IPS-NIHi7 (cell line): ENCODE measurements around the gene MAU2.
A peak's percentile ranks its signal among the peaks of the same experiment; 100 is the strongest.
"Not testable (repeated sequence)": the region's sequence is repeated elsewhere in the genome, so short reads cannot be mapped to it uniquely, and the experiment has no call there.

Experiments used
- DNase-seq: peaks from one replicate; pipeline ENCODE4 v3.0.0; 2012; ENCODE audit warnings: mixed read lengths; ENCODE audit errors: extremely low spot score

MAU2 gene

DNA sequence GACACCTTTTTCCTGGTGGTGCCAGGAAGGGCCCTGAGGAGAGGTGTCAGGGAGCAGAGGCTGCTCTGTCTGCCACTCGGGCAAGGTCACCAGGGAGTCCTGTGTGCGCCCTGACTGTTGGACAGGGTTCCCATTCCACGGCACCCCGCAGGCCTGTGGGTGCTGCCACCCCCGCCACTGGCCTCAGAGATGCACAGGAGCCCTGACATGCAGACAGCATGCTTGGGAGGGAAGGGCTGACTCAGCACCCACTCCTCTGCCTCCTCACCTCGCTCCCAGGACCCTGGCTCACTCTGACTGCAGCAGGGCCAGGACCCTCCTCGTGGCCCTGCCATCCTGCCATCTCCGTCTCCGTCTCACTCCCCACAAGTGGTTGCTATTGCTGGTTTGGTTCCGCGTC lies 25.3 kb downstream of the MAU2 start:
- no peak for DNase-seq

DNA sequence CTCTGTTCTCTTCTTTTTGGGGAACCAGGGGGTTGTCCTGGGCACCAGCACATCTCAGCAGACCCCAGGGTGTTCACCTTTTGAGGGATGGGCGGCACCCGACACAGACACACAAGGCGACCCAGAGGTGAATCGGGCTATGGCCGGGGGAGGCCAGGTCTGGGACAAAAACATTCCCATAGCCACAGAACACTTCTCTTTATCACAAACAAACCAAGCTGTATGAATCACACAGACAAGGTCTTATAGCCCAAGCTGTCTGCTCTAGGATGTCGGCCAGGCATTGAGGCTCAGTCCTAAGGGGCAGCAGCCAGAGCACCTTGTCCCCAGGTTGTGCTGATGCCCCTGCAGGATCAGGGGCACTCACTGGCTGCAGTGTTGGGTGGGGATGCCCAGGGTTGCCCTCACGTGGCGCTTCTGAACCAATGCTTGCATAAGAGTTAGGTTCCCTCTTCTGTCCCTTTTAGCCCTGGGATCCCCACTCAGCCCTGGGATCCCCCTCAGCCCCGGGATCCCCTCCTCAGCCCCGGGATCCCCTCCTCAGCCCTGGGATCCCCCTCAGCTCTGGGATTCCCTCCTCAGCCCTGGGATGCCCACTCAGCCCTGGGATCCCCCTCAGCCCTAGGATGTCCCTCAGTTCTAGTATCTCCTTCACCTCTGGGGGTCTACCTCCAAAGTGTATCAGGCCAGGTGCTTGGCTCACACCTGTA lies 26.9 kb downstream of the MAU2 start:
- DNase-seq = no peak

DNA sequence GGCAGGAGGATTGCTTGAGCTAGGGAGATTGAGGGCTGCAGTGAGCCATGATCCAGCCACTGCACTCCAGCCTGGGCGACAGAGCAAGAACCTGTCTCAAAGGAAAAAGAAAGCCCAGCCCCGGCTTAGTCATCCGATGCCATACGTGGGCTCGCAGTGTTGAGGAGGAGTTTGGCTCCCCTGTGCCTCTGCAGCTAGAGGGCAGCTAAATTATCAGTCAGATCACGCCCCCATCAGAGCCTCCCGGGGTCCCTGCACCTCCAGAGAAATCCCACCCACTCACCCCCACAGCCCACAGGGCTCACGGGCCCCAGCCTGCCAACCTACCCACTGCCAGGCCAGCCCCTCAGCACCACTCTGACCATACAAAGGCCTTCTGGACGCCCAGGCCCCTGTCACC lies 27.6 kb downstream of the MAU2 start:
- DNase-seq = no peak

DNA sequence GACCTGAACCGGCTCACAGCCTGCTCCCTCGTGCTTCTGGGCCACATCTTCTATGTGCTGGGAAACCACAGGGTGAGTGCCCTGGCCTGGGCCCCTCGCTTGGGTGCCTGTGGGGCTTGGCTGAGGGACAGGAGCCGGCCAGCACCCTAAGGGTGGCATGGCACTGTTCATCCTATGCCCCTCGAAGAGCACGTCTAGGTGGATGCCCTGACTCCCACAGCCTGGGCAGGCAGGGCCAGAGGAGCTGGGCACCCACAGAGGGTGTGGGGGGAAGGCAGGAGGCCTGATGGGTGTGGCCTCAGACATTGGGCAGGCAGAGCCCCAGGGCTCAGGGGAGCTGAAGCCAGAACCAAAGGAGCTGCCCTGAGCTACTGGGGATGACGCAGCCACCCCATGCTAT lies 28.7 kb downstream of the MAU2 start:
- no peak for DNase-seq

DNA sequence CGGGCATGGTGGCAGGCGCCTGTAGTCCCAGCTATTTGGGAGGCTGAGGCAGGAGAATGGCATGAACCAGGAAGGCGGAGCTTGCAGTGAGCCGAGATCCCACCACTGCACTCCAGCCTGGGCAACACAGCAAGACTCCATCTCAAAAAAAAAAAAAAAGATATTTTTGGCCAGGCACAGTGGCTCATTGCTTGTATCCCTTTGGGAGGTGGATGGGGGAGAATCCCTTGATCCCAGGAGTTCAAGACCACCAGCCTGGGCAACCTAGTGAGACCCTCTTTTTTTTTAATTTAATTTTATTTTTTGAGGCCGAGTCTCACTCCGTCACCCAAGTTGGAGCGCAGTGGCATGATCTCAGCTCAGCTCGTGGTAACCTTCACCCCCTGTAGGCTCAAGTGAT lies 30.1 kb downstream of the MAU2 start:
- DNase-seq = not testable (repeated sequence)

DNA sequence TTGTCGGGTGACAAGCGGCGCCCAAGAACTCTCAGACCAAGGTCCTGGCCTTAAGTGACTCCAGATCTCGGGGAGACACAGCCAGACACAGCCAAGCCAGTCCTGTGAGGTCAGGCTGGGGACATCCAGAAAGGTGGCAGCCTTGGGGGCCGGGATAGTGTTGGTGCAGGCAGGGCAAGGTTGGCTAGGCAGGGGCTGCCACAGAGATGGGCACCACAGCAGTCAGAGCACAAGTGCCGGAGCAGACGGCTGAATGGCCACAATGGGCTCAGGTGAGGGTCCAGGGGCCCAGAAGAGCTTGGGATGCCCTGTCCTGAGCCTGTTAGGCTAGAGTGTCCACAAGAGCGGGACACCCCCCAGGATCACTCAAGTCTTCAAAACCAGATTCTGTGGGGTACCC lies 32.2 kb downstream of the MAU2 start:
- no peak for DNase-seq

DNA sequence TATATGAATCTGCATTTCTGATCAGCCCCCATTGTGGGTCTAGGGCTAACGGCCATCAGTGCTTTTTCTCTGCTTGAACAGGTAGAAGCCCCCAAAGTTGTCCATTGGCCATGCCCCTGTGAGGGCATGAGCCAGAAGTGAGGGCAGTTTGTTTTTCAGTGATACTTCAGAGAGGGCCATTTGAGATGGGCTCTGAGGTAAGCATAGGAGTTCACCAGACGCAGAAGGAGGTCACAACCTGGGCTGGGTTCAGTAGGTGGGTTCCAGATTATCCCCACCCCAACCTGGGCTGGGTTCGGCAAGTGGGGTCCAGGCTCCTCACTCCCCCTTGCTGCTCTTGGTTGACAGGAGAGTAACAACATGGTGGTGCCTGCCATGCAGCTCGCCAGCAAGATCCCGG lies 33.4 kb downstream of the MAU2 start:
- DNase-seq = no peak

DNA sequence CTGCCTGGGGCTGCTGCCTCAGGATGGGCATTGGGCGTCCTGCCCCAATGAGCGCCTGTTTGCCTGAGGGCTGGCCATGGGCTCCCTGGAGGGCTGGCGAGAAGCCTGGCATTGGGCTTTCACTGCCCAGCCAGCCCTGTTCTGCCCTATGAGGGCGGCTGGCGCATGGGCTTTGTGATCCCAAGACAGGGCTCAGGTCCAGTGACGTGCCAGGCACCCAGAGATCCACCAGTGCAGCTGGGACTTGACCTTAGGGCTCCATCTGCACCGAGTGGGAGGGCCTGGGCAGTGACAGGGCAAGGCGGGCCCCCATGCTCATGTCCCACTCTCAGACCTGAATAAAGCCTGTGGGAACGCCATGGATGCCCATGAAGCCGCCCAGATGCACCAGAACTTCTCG lies 34.3 kb downstream of the MAU2 start:
- no peak for DNase-seq

DNA sequence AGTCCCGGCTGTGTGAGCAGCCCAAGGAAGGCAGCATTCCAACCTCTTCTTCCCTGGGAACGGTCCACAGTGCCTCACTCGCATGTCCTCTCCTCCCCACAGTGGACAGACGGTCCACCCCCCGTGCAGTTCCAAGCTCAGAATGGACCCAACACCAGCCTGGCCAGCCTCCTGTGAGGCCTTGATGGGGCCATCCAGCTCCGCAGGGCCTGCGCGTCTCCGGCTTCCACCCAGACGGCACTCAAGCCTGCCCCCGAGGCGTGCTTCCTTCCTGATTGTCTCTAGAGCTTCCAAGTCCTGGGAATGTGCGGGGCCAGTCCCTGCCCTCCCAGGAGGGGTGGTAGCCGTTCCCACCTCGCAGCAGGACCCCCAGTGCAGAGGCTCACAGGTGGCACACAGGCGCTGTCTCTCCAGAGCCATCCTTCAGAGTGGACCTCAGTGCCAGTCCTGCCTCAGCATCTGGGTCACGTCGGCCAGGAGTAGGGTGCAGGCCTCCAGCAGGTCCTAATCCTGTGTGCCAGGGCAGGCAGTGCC lies 35.0 kb downstream of the MAU2 start:
- DNase-seq = no peak

DNA sequence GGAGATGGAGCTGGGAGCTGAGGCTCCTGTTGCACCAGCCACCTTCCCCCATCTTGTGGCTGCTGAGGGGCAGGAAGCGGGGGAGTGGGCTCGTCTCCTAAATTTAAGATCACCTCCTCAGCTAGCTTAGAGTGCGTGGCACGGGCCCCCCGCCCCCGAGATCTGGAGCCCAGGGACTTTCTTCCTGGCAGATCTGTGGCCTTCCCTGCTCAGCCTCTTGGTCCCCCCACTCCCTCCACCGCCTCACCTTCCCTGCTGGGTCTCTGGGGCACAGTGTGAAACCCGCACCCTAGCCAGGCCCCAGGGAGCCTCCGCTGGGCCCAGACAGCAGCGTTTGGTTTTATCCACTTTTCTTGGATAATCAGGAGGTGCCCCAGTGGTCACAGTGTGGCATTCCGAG lies 35.9 kb downstream of the MAU2 start:
- no peak for DNase-seq

DNA sequence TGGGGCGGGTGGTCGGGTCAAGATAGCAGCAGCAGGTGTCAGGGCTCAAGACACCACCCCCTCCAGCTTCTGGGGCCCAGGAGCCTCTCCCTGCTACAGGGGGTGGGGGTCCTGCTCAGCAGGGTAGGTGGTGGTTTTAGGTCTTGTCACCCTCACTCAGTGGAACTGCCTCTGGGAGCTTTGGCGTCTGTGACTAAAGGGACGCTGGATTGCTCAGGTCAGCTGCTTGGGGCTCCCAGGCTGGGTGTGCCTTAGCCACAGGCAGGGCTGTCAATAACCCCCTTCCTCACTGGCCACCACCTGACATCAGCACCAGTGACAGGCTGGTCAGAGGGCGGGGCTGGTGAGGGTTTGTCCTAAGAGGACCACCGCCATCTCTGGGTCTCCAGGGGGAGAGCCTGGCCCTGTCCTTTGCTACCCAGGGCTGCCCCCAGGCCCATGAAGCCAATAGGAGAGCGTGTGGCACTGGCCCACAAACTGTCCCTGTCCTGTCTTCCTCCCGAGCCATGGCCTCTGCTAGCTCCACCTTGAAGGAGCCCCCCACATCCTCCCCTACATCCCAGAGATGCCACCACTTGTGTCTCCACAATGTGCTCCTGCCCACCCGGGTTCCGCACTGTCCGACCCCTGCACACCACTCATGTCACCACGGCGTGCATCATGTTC lies 36.4 kb downstream of the MAU2 start:
- DNase-seq = no peak

DNA sequence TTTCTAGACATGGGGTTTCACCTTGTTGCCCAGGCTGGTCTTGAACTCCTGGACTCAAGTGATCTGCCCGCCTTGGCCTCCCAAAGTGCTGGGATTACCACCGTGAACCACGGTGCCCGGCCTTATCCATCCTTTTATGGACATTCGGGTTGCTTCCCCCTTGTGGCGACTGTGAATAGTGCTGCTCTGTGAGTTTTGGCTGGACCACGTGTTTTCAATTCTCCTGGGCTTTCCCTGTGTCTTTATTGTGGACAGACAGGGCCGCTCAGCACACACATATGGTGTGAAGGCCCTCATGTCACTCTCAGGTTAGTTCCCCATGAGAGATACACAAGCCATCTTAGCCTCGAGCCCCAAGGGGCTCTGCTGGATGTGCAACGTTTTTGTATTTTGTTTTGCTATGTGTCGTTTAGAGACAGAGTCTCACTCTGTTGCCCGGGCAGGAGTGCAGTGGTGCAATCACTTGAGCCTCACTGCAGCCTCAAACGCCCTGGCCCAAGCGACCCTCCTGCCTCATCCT lies 40.5 kb downstream of the MAU2 start:
- DNase-seq = peak; percentile 84

DNA sequence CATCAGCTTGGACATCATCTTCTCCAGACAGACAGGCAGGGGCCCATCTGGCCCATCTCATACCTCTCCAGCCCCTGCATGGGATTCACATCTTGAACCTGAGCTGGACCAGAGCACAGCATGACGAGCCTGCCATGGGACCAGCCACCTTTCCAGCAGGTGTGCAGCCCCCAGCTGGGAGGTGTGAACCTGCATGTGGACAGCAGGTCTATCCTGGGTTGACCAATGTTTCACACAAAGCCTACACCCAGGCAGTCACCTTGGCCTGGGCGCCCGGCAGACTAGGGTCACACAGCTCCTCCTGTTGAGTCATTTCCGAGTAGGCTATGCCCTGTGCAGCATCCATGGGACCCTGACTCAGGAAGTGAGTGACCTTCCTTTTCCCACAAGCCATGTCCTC lies 41.4 kb downstream of the MAU2 start:
- no peak for DNase-seq

DNA sequence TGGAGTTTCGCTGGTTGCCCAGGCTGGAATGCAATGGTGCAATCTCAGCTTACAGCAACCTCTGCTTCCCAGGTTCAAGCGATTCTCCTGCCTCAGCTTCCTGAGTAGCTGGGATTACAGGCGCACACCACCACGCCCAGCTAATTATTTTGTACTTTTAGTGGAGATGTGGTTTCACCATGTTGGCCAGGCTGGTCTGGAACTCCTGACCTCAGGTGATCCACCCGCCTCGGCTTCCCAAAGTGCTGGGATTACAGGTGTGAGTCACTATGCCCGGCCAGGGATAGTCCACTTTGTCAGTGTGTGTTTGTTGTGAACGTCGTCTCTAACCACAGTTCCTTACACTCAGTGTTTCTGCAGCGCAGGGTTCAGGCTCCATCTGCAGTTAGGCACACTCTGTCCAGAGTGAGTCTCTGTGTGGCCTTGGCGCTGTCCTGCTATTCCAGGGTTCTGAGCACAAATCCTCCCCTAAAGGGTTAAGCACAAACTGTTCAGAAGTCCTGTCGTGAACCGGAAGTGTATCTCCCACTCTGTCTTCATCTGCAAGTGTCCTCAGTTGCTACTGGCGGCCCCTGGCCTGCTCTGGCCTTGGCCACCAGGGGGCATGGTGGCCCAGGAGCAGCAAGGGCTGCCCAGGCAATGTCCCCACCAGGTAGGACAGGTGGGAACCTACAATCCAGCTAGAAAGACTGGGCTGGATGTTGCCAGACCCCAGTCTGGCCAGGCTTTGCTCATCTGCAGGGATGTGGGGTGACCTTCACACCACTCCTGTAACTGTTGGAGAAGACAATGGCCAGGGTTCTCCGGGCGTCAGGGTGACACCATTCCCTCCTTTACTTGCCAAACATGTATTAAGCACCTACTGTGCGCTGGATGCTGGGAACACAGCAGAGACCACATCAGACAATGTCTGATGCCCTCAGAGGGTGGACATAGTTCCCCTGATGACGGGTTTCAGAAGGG lies 46.1 kb downstream of the MAU2 start:
- DNase-seq = peak; percentile 90

DNA sequence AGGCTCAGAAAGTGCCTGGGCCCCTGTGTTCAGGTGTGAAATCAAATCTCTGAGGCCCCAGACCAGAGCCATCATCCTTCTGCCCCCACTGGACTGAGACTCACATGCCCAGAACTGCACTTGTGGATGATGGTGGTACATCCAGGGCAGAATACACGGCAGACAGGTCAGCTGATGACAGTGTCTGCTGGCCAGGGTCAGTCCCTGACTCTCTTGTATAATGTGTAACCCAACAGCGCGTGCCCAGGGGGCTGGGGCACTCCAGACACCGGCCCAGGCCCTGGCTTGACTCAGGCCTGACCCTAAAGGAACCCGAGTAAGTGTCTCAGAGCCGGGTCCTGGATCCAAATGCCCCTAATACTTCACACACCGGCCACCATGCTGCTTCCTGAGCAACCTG lies 47.5 kb downstream of the MAU2 start:
- no peak for DNase-seq

DNA sequence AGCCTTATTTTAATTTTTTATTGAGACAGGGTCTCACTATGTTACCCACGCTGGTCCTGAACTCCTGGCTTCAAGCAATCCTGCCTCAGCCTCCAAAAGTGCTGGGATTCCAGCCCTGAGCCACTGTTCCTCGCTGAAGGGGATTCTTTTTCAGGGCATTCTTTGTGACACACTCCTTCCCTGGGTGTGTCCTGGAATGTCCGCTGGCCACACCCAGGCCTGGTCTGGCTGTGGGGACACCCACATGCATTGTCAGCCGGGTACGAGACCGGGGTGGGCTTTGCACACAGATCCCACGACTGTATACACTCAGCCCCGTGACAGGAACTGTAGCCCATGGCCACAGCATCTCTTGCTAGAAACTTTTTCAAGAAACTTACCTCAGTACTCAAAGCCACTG lies 50.4 kb downstream of the MAU2 start:
- no peak for DNase-seq

DNA sequence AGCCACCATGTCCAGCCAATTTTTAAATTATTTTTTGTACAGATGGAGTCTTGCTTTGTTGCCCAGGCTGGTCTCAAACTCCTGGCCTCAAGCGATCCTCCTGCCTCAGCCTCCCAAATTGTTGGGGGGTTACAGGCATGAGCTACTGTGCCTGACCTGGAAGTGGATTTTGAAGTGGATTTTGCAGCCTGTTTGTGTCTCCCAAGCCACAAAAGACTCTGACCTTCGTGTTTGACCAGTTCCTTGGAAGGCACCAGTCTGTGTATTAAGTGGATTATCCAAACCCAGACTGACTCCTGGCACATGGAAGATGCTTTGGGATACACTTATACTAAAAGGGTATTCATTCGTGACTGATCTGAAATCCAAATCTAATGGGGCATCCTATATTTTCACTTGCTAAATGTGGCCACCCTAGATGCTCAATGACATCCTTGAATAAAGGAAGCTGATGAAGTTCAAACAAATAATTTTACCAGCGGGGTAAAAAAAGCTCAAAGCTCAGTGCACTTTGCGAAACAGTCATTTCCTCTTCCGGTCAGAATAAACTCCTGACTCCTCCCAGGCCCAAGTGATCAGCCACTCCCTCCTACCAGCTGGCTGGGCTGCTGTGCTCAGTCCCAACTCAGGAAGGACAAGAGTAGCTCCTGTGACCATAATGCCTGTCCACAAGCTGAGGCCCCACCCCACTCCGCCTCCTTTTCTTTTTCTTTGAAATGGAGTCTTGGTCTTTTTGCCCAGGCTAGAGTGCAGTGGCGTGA lies 52.2 kb downstream of the MAU2 start:
- DNase-seq = peak; percentile 22

DNA sequence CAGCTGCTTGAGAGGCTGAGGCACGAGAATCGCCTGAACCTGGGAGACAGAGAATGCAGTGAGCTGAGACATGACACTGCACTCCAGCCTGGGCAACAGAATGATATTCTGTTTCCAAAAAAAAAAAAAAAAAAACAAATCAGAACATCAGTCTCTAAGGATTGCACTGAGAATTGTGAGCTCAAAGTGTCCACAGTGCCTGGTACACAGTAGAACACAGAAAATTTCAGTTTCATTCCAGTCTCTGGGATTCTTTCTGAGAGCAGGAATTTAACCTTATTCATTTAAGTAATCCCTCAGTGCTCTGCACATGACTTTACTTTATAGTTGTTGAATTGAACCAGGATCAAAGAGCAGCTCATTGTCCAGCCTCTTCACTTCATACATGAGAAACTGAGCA lies 58.9 kb downstream of the MAU2 start:
- no peak for DNase-seq

DNA sequence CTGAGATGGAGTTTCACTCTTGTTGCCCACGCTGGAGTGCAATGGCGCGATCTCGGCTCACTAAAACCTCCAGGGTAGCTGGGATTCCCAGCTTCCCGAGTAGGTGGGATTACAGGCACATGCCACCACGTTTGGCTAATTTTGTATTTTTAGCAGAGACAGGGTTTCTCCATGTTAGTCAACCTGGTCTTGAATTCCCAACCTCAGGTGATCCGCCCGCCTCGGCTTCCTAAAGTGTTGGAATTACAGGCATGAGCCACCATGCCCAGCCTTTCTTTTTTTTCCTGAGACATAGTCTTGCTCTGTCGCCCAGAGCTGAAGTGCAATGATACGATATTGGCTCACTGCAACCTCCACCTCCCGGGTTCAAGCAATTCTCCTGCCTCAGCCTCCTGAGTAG lies 59.7 kb downstream of the MAU2 start:
- not testable (repeated sequence) for DNase-seq

DNA sequence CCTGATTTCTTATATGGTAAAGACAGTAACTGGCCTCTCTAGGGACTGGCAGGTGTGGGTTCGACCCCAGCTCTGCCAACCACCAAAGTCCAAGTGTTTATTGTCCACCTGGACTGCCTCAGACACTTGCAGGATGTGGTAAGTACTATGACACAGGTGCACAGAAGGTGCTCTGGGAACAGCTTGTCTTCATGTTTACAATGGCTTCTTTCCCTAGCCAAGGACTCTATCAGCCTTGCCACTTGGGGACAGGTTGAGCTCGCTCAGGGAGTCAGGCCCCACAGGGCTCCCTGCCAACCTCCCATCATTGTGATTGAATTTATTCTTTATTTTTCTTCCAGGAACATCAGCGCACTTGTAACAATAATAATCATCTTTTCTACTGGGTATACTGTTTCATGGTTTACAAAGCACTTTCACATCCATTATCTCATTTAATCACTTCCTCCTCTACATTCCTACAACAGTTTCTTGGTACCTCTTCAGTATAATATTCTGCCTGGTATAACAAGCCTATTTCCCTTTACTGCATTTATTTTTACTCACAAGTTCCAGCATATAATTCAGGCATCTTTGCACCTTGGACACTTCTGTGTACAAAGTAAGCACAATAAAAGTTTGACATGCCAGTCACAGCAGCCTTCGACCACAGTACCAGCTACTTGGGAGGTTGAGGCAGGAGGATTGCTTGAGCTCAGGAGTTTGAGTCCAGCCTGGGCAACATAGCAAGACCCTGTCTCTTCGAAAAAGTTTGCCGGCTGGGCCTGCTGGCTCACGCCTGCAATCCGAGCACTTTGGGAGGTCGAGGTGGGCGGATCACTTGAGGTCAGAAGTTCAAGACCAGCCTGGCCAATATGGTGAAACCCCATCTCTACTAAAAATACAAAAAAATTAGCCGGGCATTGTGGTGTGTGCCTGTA lies 60.6 kb downstream of the MAU2 start:
- DNase-seq = no peak
